Stimulated activated naive CD8-positive, alpha-beta T cell treated with anti-CD3 and anti-CD28 coated beads, Interleukin-15, Interleukin-2, amounts not matched to agents 100 ng/mL and 50 ng/mL, for 24 hours (primary cell): Measurements from ENCODE around the gene MAGEB10.
"Not testable (repeated sequence)": the region's sequence is repeated elsewhere in the genome, so short reads cannot be mapped to it uniquely, and the experiment has no call there.

ENCODE experiments used
- H3K27ac Mint-ChIP-seq: one replicate; pipeline ENCODE4 v1.8.0; 2021; ENCODE audit warnings: mild to moderate bottlenecking, mixed read lengths
- H3K27me3 Mint-ChIP-seq: one replicate; pipeline ENCODE4 v1.8.0; 2021; ENCODE audit warnings: mixed read lengths
- H3K36me3 Mint-ChIP-seq: one replicate; pipeline ENCODE4 v1.8.0; 2021; ENCODE audit warnings: low read depth, mixed read lengths
- H3K4me1 Mint-ChIP-seq: one replicate; pipeline ENCODE4 v1.8.0; 2021; ENCODE audit warnings: low read depth, mixed read lengths
- H3K4me3 Mint-ChIP-seq: one replicate; pipeline ENCODE4 v1.8.0; 2021; ENCODE audit warnings: mild to moderate bottlenecking, mixed read lengths
- H3K9me3 Mint-ChIP-seq: one replicate; pipeline ENCODE4 v1.8.0; 2021; ENCODE audit warnings: mixed read lengths

MAGEB10 gene, protein sequence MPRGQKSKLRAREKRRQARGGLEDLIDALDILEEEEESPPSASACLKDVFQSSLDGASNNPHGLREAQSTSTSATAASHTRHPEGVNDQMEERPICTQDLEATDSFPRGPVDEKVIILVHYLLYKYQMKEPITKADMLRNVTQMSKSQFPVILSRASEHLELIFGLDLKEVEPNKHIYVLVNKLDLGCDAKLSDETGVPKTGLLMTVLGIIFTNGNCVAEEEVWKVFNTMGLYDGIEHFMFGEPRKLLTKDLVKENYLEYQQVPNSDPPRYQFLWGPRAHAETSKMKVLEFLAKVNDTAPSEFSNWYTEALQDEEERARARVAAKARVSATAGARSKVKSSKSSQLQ

DNA sequence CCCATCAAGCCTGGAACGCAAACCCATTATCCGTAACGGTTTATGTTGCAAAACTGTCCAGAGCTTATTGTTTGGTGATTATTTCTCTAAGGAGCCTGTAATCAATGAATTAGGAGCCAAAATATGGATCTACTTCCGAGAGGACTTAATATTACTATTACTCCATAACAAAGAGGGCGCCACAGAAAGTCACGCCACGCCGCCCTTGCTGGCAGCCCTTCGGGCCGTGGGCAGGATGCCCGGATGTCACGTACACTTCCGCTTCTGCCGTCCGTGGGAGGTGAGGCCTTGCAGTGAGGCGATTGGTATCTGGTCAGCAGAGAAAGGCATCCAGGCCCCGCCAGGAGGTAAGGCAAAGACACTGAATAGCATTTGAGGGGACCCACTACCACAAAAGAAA is at the start of gene MAGEB10:
Gene MAGEB10, plus strand, starts transcription at position 301 of the 400 bp plus-strand sequence. CDS start 13,317 bp downstream, outside the sequence.
- H3K36me3 Mint-ChIP-seq, result no peaks in the 10 kb centered on the region
- no peak within 1 kb of the TSS for H3K4me3 Mint-ChIP-seq
- no peaks in the 10 kb centered on the region for H3K4me1 Mint-ChIP-seq
- no peaks in the 10 kb centered on the region for H3K27me3 Mint-ChIP-seq
- H3K9me3 Mint-ChIP-seq, result no peaks in the 10 kb centered on the region
- H3K27ac Mint-ChIP-seq, result no peak within 1 kb of the TSS

DNA sequence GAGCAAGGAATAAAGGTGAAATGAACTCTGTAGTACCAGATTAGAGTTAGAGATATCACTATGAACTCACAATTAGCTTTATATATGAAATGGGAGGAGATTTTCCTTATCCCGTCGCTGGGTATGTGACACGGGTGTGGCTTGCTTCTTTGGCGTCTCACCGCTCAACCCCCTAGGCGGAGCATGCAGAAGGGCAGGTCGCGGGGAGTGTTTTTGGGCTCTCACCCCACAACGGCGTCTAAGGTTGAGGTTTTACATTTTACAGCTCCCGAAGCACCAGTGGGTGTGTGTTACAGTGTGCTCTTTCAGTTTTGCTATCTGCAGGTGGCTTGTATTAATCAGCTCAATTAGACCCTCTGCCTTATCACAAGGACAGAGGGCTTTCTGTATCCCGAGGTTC is 42.1 kb upstream of the MAGEB10 start:
- H3K27me3 Mint-ChIP-seq, result no peaks in the 10 kb centered on the region
- H3K27ac Mint-ChIP-seq, result no peak overlapping the region
- H3K9me3 Mint-ChIP-seq, result no peaks in the 10 kb centered on the region
- H3K4me3 Mint-ChIP-seq, result no peak overlapping the region
- H3K4me1 Mint-ChIP-seq, result no peaks in the 10 kb centered on the region
- H3K36me3 Mint-ChIP-seq, result no peaks in the 10 kb centered on the region

DNA sequence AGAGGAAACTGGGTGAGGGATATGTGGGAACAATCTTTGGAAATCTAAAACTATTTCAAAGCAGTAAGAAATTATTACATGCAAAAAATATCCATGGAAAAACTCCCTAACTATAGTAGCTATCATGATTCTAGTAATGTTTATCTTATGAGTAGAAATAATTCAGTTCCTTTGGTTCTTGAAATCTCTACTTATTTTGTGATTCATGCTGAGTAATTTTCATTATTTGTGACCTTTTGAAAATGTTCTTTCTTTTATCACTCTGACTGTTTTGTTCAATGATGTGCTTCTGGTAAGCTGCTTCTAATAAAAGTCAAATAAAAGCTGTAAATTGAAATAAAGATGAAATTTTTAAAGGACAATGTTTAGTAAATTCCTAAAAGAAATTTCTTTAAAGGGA is 40.4 kb upstream of the MAGEB10 start:
- no peaks in the 10 kb centered on the region for H3K27me3 Mint-ChIP-seq
- H3K4me3 Mint-ChIP-seq, result no peak overlapping the region
- H3K4me1 Mint-ChIP-seq, result no peaks in the 10 kb centered on the region
- no peak overlapping the region for H3K27ac Mint-ChIP-seq
- H3K9me3 Mint-ChIP-seq, result no peaks in the 10 kb centered on the region
- H3K36me3 Mint-ChIP-seq, result no peaks in the 10 kb centered on the region

DNA sequence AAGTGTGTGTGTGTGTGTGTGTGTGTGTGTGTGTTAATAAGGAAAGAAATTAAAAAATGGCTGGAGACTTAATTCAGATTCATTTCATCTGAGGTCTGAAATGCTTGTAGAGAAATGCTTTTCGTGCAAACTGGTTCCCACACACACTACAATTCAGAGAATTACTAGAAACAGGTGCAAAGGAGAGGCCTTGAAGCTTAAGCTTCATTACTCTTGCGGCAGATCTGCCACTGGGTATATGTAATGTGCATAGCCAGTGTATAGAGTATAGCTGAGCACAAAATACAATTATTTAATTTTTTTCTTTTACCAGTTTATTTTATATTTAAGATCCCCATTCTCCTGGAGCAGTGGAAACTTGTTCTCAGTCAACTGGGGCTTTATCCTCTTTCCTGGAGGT is 31.8 kb upstream of the MAGEB10 start:
- no peak overlapping the region for H3K4me3 Mint-ChIP-seq
- H3K9me3 Mint-ChIP-seq, result no peaks in the 10 kb centered on the region
- no peaks in the 10 kb centered on the region for H3K27me3 Mint-ChIP-seq
- no peaks in the 10 kb centered on the region for H3K4me1 Mint-ChIP-seq
- H3K27ac Mint-ChIP-seq, result no peak overlapping the region
- no peaks in the 10 kb centered on the region for H3K36me3 Mint-ChIP-seq

DNA sequence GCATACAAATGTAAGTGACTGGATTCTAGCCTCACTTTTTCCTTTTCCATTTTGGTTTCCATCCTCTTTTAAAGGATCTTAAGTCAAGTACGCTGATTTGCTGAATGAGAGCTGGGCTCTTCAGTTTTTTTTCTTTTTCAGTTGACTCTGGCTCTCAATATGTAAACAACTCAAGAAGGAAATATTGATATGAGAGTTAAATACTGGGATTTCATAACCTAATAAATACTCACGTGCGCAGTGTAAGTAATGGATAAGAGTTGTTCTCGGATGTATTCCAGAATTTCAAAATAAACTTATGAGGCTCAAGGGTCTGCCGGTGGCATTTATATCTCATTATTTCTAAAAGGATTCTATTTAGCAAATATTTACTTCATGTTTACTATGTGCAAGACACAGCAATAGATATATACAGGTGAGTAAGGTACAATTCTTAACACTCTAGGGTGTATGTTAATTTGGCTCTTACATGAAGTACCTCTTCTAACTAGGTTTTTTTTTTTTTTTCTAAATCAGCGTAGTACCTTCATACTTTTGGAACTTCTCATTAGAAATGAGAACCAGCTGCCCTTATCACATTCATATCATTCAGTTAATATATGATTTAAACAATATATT is 11.0 kb upstream of the MAGEB10 start:
- H3K36me3 Mint-ChIP-seq, result no peaks in the 10 kb centered on the region
- H3K9me3 Mint-ChIP-seq, result no peaks in the 10 kb centered on the region
- H3K27me3 Mint-ChIP-seq, result no peaks in the 10 kb centered on the region
- no peaks in the 10 kb centered on the region for H3K4me1 Mint-ChIP-seq
- no peak overlapping the region for H3K27ac Mint-ChIP-seq
- H3K4me3 Mint-ChIP-seq, result no peak overlapping the region

DNA sequence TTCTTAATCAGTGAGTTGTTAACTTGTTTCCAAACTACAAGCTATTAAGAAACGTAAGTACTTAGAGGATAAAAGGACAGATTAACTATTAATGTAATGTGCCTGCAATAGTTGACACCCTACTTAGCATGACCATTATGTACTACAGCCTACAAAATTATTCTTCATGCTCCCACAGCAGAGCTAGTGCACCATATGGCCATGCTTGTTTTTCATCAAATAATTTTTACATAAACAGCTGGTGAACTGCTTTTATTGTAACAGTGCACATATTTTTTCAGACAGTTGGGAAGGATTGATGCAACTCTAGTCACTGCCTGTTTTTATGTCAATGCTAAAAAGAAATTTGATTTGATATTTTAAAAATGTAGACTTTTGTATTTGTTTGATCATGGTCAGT is 10.2 kb upstream of the MAGEB10 start:
- H3K4me1 Mint-ChIP-seq, result no peaks in the 10 kb centered on the region
- no peak overlapping the region for H3K4me3 Mint-ChIP-seq
- H3K9me3 Mint-ChIP-seq, result no peaks in the 10 kb centered on the region
- no peaks in the 10 kb centered on the region for H3K36me3 Mint-ChIP-seq
- H3K27me3 Mint-ChIP-seq, result no peaks in the 10 kb centered on the region
- no peak overlapping the region for H3K27ac Mint-ChIP-seq

DNA sequence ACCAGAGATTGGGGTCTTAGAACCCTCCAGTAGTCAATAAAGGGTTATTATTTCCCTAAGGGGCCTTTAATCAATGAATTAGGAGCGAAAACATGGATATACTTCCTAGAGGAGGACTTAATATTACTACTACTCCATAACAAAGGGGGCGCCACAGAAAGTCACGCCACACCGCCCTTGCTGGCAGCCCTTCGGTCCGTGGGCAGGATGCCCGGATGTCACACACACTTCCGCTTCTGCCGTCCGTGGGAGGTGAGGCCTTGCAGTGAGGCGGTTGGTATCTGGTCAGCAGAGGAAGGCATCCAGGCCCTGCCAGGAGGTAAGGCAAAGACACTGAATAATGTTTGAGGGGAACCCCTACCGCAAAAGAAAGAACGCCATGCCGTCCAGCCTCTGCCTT is 436 bp downstream of the MAGEB10 start:
- H3K27ac Mint-ChIP-seq, result no peak overlapping the region
- no peaks in the 10 kb centered on the region for H3K9me3 Mint-ChIP-seq
- H3K27me3 Mint-ChIP-seq, result no peaks in the 10 kb centered on the region
- no peaks in the 10 kb centered on the region for H3K4me1 Mint-ChIP-seq
- no peak overlapping the region for H3K4me3 Mint-ChIP-seq
- H3K36me3 Mint-ChIP-seq, result no peaks in the 10 kb centered on the region

DNA sequence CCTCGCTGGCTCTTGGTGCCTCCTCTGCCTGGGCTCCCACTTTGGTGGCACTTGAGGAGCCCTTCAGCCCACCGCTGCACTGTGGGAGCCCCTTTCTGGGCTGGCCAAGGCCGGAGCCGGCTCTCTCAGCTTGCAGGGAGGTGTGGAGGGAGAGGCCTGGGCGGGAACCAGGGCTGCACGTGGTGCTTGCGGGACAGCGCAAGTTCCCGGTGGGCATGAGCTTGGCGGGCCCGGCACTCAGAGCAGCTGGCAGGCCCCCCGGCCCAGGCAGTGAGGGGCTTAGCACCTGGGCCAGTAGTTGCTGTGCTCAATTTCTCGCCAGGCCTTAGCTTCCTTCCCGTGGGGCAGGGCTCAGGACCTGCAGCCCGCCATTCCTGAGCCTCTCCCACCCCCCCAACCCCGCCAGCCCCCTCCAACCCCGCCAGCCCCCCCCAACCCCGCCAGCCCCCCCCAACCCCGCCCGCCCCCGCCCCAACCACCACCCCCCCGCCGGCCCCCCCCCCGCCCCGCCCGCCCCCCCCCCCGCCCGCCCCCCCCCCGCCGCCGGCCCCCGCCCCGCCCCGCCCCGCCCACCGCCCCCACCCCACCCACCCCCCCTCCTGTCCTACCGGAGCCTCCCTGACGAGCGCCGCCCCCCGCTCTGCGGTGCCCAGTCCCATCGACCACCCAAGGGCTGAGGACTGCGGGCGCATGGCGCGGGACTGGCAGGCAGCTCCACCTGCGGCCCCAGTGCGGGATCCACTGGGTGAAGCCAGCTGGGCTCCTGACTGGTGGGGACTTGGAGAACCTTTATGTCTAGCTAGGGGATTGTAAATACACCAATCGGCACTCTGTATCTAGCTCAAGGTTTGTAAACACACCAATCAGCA is 1.4 kb downstream of the MAGEB10 start:
- not testable (repeated sequence) for H3K4me3 Mint-ChIP-seq, H3K36me3 Mint-ChIP-seq, H3K27me3 Mint-ChIP-seq, H3K9me3 Mint-ChIP-seq, H3K27ac Mint-ChIP-seq, H3K4me1 Mint-ChIP-seq

DNA sequence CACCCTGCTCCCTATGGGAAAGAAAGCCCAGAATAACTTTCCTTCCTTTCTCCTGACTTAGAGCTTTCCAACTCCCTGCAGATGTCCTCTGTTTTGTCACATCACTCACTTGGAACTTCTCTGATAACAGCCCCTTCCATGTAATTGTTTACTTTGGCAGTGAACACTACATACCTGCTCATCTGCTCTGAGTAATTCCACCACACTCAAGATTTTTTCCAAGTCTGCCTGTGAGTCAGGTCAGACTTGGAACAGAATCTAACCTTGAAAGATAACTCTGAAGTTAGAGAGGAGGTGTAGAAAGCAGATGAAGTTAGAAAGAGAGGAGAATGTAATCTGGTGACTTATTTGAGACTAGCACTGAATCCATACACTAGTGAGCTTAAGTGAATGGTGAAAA is 7.4 kb downstream of the MAGEB10 start:
- no peaks in the 10 kb centered on the region for H3K4me1 Mint-ChIP-seq
- H3K36me3 Mint-ChIP-seq, result no peaks in the 10 kb centered on the region

DNA sequence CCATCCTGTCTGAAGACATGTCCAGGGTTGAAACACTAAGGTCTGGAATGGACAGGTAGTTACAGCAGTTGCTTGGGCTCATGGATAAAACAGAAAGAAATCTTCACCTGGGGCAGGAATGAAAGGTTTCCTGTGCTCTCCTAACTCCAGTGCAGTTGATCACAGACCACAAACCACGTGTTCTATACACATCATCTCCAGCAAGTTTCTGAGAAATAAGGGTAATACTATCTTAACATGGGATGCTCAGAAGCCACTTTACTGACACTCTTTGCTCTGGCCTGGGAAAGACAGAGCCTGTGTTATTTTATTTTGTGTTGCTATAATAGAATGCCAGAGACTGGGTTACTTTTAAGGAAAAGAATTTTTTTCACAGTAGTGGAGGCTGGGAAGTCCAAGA is 16.0 kb downstream of the MAGEB10 start:
- H3K36me3 Mint-ChIP-seq, result no peaks in the 10 kb centered on the region

More for the DNA sequence above, 7.4 kb downstream of the MAGEB10 start:
- Mint-ChIP-seq H3K27me3 (no peaks in the 10 kb centered on the region), H3K27ac (no peak overlapping the region), H3K4me3 (no peak overlapping the region), H3K9me3 (no peaks in the 10 kb centered on the region)

DNA sequence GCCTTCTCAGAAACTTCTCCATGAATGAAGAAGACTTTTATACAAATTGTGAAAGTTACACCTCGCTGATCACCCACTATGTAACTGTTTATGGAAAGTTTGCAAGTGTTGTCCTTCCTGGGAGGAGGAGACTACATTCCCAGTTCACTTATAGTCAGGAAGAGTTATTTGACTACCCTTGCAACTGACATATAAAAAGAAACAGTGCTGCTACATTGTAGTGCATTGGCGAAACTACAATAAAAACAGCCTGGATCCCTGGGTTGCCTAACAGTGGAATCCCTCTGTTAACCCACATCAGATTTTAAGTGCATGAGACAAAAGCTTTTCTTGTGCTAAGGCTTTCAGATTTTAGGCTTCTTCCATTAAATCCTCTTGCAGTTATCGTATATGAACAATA is 30.4 kb downstream of the MAGEB10 start:
- no peaks in the 10 kb centered on the region for H3K4me1 Mint-ChIP-seq
- no peaks in the 10 kb centered on the region for H3K36me3 Mint-ChIP-seq
- H3K27me3 Mint-ChIP-seq, result no peaks in the 10 kb centered on the region
- H3K9me3 Mint-ChIP-seq, result no peaks in the 10 kb centered on the region
- H3K4me3 Mint-ChIP-seq, result no peak overlapping the region
- no peak overlapping the region for H3K27ac Mint-ChIP-seq

More for the DNA sequence above, 16.0 kb downstream of the MAGEB10 start:
- no peaks in the 10 kb centered on the region for H3K4me1 Mint-ChIP-seq
- no peaks in the 10 kb centered on the region for H3K9me3 Mint-ChIP-seq
- H3K27ac Mint-ChIP-seq, result no peak overlapping the region
- no peak overlapping the region for H3K4me3 Mint-ChIP-seq
- no peaks in the 10 kb centered on the region for H3K27me3 Mint-ChIP-seq

DNA sequence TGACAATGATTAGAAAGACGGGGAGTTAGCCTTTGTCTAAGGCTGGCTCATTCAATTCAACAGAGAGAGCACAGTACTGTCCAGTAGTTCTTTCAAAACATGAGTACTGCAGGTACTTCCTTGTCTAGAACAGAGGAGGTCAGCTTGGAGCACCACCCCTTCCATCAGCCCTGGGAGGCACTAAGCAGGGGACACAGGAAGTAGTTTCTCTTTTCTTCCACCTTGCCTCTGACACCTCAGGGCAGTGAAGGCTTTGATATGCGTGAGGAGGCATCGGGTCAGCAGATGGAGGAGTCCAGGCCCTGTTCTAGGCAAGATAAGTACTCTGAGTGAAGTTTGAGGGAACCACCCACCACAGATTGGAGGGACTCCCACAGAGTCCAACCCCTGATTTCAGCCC is 33.1 kb downstream of the MAGEB10 start:
- H3K4me3 Mint-ChIP-seq, result no peak overlapping the region
- H3K36me3 Mint-ChIP-seq, result no peaks in the 10 kb centered on the region
- no peaks in the 10 kb centered on the region for H3K4me1 Mint-ChIP-seq
- H3K27ac Mint-ChIP-seq, result no peak overlapping the region
- H3K27me3 Mint-ChIP-seq, result no peaks in the 10 kb centered on the region
- H3K9me3 Mint-ChIP-seq, result peaks cover 4% of the 10 kb centered on the region

DNA sequence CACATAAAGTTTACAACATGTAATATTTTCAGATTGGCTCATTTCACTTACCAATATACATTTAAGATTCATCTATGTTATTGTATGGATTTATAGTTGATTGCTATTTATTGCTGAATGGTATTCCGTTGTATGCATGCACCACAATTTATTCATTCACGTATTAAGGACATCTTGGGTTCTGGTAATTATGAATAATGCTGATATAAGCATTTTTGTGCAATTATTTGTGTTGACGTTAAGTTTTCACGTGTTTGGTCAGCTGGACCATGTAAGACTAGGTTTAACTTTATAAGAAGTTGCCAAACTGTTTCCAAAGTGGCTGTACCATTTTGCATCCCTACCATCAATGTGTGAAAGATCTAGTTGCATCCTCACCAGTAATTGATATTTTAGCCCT is 35.1 kb downstream of the MAGEB10 start:
- H3K4me3 Mint-ChIP-seq, result no peak overlapping the region
- H3K27me3 Mint-ChIP-seq, result no peaks in the 10 kb centered on the region
- H3K9me3 Mint-ChIP-seq, result peaks cover 4% of the 10 kb centered on the region
- no peaks in the 10 kb centered on the region for H3K36me3 Mint-ChIP-seq
- no peak overlapping the region for H3K27ac Mint-ChIP-seq
- H3K4me1 Mint-ChIP-seq, result no peaks in the 10 kb centered on the region

DNA sequence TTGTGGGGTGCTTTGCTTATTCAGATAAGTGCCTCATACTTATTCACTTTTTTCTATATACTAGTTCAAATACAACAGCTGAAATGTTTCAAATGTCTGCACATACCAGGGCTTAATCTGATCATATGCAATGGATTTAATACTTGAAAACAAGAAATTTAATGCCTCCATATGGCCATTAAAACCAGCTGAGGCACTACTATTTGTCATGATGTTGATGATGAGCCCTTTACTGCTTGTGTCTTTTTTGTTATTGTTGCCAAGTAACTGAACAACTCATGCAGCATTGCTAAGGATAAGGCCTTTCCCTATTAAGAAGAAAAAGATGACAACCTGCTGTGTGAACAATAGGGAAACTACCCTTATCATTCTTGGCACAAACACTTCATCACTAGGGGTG is 52.5 kb downstream of the MAGEB10 start:
- no peaks in the 10 kb centered on the region for H3K4me1 Mint-ChIP-seq
- H3K9me3 Mint-ChIP-seq, result peaks cover 4% of the 10 kb centered on the region
- H3K27ac Mint-ChIP-seq, result no peak overlapping the region
- no peak overlapping the region for H3K4me3 Mint-ChIP-seq
- no peaks in the 10 kb centered on the region for H3K36me3 Mint-ChIP-seq
- H3K27me3 Mint-ChIP-seq, result no peaks in the 10 kb centered on the region

DNA sequence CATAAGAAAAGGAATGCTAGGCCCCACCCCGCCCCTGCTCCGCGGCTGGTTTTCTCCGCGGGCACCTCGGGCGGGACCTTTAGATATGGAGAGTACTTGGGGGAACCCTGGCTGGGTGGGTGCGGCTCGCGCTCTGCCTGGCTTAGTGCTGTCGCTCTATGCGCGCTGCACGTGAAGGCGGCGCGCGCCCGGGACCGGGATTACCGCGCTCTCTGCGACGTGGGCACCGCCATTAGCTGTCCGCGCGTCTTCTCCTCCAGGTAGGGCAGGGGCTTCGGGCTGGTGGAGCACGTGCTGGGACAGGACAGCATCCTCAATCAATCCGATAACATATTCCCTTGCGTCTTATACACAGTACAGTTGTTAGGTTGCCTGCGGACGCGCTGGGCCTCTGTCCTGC is 56.0 kb downstream of the MAGEB10 start:
- H3K27ac Mint-ChIP-seq, result no peak overlapping the region
- no peaks in the 10 kb centered on the region for H3K9me3 Mint-ChIP-seq
- H3K27me3 Mint-ChIP-seq, result no peaks in the 10 kb centered on the region
- H3K4me3 Mint-ChIP-seq, result no peak overlapping the region
- no peaks in the 10 kb centered on the region for H3K36me3 Mint-ChIP-seq
- H3K4me1 Mint-ChIP-seq, result no peaks in the 10 kb centered on the region
